Esophagus squamous epithelium (tissue), 4 donors: Measurements from ENCODE around the gene PAAF1.

ENCODE experiments used
- POLR2A ChIP-seq, 4 donors: fragments of 450-650 bp; IDR thresholded peaks; one replicate each; pipeline ENCODE4 v1.6.1; 2017; ENCODE audit warnings: antibody characterized with exemption in 4 of 4, mild to moderate bottlenecking in 4 of 4, moderate library complexity in 3 of 4
- TF ChIP-seq, protein P1 (sequence below), 6 experiments: fragments of 450-650 bp in 4 of 6; fragments of 200-600 bp in 2 of 6; sonication (generic) in 2 of 6; IDR thresholded peaks; one replicate each; pipeline ENCODE4 v1.5.1; 2016 to 2019; ENCODE audit warnings: antibody characterized with exemption in 6 of 6, mild to moderate bottlenecking in 4 of 6, moderate library complexity in 4 of 6

DNA sequence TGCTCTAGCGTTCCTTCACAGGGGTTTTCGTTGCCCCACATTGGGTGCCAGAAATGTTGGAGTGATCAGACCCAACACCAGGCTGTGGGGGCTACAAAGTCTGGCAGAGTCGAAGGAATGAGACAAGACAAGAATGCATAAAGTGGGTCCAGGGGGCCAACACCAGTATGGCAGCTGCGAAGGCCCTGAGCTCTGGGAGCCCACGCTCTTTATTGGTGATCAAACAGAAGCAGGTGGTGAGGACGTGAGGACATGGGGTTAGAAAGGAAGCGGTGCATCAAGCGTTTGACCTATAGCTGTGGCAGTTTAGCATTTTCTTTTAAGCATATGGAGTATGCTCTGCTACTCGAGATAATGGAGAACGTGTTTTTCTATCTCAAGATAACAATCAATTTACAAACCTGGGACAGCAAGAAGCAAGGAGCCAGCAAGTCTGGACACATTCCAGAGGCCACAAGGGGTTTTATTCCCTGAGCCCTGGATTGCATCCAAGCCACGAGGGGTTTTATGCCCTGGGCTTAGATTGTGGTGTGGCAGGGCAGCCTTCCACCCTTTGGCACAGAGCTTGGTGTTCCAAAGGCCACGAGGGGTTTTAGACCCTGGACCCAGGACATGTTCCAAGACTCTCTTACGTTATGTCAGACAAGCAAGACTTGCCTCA lies 70.1 kb downstream of the PAAF1 start:
- TF ChIP-seq, protein P1, sequence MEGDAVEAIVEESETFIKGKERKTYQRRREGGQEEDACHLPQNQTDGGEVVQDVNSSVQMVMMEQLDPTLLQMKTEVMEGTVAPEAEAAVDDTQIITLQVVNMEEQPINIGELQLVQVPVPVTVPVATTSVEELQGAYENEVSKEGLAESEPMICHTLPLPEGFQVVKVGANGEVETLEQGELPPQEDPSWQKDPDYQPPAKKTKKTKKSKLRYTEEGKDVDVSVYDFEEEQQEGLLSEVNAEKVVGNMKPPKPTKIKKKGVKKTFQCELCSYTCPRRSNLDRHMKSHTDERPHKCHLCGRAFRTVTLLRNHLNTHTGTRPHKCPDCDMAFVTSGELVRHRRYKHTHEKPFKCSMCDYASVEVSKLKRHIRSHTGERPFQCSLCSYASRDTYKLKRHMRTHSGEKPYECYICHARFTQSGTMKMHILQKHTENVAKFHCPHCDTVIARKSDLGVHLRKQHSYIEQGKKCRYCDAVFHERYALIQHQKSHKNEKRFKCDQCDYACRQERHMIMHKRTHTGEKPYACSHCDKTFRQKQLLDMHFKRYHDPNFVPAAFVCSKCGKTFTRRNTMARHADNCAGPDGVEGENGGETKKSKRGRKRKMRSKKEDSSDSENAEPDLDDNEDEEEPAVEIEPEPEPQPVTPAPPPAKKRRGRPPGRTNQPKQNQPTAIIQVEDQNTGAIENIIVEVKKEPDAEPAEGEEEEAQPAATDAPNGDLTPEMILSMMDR (IDR thresholded peaks at IDR 0.05): no peak
- no peak for TF ChIP-seq POLR2A (IDR thresholded peaks at IDR 0.05)
